ENCODE results near the gene CCDC8. TPM values are rescaled to one million over a fixed set of nuclear protein-coding genes. Genes with fewer than 3 reads are reported as not detected.

Gene CCDC8
- total and polyA plus RNA-seq, 9 of the 15 experiments (the other 6 are each of a cell fraction or from before 2014, with no cell fraction given) = 0.68 to 30.8 (median 15.6) TPM

- TF ChIP-seq ZNF668 (CRISPR knock-in tag; IDR thresholded peaks at IDR 0.05) (no peak), FOXK2 (conservative IDR thresholded peaks at IDR 0.05 in 1 of 2, IDR thresholded peaks at IDR 0.05 in 1 of 2; ENCODE audit: low read depth in 2 of 2) (no peak), ZNF444 (CRISPR knock-in tag; IDR thresholded peaks at IDR 0.05) (no peak), EP300 (IDR thresholded peaks at IDR 0.05; ENCODE audit: low read length) (peak; percentile 31; the same call in 1 of the 2 replicates), ZNF134 (CRISPR knock-in tag; conservative IDR thresholded peaks at IDR 0.05) (no peak), USF2 (CRISPR knock-in tag; IDR thresholded peaks at IDR 0.05) (peak; percentile 32), E2F4 (CRISPR knock-in tag; IDR thresholded peaks at IDR 0.05; ENCODE audit: low read depth) (no peak), MTA2 (IDR thresholded peaks at IDR 0.05; ENCODE audit: low read depth) (0 out of 2 replicates have a peak, but pooled peaks have one; percentile 23), PTRF (tag; IDR thresholded peaks at IDR 0.05) (no peak), TEAD2 (tag; IDR thresholded peaks at IDR 0.05) (no peak), ZNF77 (CRISPR knock-in tag; IDR thresholded peaks at IDR 0.05) (no peak), CREM (IDR thresholded peaks at IDR 0.05; ENCODE audit: low read depth) (0 out of 2 replicates have a peak, but pooled peaks have one; percentile 16)
Observed at GRCh38 chr19:46411088-46411924, 2.1 kb downstream of the CCDC8 start (continued).
